ENCODE measurements around the gene SECTM1.

SECTM1 gene

DNA sequence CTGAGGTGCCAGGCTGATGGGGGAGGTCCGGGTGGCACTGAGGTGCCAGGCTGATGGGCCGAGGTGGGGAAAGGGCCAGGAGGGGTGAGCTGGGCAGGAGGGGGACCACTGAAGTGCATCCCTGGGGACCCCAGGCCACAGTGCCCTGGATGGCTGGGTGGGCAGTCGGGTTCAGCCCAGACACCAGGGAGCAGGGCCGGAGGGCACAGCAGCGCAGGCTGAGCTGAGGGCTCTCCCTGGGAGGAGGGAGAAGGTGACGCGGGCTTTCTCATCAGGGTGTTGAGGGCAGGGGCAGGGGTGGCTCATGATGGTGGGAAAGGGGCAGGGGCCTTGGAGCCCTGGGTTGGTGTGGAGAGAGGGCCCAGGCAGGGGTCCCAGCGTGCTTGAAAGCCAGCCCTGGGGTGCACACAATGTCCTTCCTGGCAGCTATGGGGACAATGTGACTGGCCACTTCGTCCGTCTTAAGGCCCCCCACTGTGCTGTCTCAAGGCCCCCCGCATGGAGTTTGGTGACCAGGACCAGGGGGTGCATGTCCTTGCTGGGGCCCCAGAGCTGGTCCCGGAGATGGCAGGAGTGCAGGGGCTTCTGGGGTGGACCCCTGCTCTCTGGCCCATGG is 32.2 kb downstream of the SECTM1 start:
- no peak for DNase-seq (ENCODE audit: extremely low read depth, low read depth)

DNA sequence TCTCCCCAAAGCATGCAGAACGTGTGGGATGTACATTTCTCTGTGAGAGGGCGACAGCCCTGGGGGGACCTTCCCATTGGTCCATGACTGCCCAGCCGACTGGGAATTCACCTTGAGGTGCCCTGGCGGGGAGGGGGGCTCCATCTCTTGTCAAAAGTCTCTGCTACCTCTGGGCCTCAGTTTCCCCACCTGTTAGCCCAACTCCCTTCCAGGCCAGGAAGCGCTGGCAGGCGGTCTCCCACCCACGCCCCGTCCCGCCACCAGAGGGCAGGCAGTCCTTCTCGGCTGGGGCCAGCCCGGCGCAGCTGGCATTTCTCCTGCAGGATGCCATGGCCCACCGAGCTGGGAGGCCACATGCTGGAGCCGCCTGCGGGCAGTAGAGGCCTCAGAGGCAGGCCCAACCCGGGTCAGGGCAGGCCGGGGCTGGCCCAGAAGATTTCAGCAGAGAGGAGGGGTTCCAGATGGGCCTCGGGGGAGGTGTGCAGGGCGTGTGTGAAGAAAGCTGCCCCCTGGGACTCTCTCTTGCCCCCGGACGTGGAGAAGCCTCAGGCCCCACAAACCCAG is 32.8 kb downstream of the SECTM1 start:
- DNase-seq (ENCODE audit: extremely low read depth, low read depth) = no peak
- TF ChIP-seq, protein P1, sequence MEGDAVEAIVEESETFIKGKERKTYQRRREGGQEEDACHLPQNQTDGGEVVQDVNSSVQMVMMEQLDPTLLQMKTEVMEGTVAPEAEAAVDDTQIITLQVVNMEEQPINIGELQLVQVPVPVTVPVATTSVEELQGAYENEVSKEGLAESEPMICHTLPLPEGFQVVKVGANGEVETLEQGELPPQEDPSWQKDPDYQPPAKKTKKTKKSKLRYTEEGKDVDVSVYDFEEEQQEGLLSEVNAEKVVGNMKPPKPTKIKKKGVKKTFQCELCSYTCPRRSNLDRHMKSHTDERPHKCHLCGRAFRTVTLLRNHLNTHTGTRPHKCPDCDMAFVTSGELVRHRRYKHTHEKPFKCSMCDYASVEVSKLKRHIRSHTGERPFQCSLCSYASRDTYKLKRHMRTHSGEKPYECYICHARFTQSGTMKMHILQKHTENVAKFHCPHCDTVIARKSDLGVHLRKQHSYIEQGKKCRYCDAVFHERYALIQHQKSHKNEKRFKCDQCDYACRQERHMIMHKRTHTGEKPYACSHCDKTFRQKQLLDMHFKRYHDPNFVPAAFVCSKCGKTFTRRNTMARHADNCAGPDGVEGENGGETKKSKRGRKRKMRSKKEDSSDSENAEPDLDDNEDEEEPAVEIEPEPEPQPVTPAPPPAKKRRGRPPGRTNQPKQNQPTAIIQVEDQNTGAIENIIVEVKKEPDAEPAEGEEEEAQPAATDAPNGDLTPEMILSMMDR (IDR thresholded peaks at IDR 0.05; ENCODE audit: low read depth, low read length) = peak; percentile 82

More for the DNA sequence above, 32.2 kb downstream of the SECTM1 start:
- TF ChIP-seq, protein P1 (IDR thresholded peaks at IDR 0.05; ENCODE audit: low read depth, low read length) = no peak

DNA sequence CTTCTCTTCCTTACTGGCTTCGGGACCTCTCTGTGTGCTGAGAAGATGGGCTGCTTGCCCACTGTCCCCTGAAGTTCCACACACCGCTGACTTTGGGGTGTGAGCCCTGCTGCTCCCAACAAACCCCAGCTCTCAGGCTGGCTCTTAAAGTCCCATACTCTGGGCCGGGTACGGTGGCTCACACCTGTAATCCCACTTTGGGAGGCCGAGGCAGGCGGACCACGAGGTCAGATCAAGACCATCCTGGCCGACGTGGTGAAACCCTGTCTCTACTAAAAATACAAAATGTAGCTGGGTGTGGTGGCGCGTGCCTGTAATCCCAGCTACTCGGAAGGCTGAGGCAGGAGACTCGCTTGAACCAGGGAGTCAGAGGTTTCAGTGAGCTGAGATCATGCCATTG is 33.3 kb downstream of the SECTM1 start:
- DNase-seq (ENCODE audit: extremely low read depth, low read depth) = no peak
- TF ChIP-seq, protein P1 (IDR thresholded peaks at IDR 0.05; ENCODE audit: low read depth, low read length) = no peak

DNA sequence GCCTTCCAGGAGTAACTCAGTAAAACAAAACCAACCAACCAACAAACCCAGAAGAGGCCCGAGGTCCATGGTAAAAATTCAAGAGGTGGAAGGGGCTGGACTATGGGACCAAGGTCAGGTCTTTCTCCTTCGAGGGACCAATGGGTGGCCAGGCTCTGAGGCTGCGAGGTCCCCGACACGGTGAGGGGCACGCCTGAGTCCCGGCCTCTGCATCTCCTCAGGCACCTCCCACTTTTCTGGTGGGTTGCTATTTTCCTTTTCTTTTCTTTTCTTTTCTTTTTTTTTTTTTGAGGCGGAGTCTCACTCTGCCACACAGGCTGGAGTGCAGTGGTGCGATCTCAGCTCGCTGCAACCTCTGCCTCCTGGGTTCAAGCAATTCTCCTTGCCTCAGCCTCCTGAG is 34.1 kb downstream of the SECTM1 start:
- DNase-seq (ENCODE audit: extremely low read depth, low read depth) = no peak
- TF ChIP-seq, protein P1 (IDR thresholded peaks at IDR 0.05; ENCODE audit: low read depth, low read length) = no peak

DNA sequence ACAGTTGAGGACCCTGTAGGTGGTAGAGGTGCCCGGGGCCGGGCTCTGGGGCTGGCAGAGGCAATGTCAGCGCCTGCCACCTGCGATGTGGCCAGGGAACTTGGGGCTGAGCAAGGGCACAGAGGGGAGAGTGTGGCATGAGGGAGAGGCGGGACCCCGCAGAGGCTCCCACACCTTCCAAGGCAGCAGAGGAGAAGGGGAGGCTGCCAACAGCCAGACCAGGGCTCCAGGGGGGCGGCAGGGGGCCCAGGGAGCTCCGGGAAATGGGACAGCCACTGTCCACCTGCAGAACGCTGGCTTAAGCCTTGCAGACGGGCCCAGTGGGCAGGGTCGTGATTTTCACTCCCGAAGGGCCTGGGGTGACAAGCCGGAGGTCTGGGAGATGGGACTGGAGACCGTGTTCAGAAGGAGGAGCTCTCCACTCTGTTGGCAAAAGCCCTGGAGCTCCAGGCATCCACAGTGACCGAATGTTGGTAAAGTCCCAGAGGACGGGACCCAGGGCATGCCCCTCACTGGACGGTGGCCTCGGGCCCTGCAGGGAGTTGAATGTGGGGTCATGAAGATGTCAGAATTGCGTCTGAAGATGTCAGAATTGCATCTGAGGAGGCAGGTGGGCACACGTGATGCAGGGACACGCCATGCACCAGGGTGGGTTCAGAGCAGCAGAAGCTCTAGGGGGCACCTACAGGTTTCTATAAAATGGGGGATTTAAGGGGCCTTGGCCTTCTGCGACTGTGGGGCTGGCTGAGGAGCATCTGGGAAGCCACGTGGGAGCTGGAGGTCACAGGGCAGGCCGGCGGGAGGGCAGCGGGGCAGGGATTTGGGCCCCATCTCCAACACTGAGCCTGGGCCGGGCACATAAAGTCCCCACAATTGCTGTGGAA is 34.8 kb downstream of the SECTM1 start:
- TF ChIP-seq, protein P1 (IDR thresholded peaks at IDR 0.05; ENCODE audit: low read depth, low read length) = no peak; the same call in 1 of the 2 replicates
- DNase-seq (ENCODE audit: extremely low read depth, low read depth) = no peak

DNA sequence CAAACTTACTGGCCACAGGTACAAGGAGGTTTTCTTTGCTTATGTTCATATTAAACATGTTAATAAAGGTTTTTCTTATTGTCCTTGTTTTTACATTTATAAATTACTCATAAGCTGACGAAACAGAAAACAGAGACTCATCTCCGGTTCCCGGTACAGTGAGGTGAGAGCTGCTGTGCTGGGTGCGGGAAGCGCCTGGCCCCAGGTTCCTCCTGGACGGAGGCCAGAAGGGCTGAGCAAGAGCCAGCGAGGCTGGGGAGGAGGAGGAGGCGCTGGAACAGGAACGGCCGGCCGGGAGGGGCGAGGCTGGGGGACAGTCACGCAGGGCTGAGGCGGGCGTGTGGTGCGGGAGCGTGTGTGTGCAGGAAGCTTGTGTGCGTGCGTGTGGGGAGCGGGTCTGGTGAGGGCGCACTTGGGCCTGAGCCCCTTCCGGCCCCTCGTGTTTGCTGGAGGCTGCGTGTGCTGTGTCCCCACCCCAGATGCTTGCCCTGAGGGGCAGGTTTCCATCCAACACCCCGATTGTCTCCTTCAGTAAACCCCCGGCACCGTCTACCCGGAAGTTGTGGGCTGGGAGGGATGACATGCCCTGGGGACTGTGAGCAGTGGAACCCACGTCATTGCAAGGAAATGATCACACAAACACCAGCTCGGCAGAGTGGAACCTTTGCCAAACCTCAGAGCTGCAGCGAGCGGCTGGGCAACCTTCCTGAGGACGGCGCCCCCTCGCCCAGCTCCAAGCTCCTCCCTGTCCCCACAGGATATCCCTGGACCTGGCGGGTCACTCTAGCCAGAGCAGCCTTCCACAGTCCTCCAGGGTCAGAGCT is 35.6 kb downstream of the SECTM1 start:
- DNase-seq (ENCODE audit: extremely low read depth, low read depth) = peak; percentile 79
- TF ChIP-seq, protein P1 (IDR thresholded peaks at IDR 0.05; ENCODE audit: low read depth, low read length) = no peak; the same call in 1 of the 2 replicates
